ENCODE results near the gene DECR2.

DECR2 gene, protein sequence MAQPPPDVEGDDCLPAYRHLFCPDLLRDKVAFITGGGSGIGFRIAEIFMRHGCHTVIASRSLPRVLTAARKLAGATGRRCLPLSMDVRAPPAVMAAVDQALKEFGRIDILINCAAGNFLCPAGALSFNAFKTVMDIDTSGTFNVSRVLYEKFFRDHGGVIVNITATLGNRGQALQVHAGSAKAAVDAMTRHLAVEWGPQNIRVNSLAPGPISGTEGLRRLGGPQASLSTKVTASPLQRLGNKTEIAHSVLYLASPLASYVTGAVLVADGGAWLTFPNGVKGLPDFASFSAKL

DNA sequence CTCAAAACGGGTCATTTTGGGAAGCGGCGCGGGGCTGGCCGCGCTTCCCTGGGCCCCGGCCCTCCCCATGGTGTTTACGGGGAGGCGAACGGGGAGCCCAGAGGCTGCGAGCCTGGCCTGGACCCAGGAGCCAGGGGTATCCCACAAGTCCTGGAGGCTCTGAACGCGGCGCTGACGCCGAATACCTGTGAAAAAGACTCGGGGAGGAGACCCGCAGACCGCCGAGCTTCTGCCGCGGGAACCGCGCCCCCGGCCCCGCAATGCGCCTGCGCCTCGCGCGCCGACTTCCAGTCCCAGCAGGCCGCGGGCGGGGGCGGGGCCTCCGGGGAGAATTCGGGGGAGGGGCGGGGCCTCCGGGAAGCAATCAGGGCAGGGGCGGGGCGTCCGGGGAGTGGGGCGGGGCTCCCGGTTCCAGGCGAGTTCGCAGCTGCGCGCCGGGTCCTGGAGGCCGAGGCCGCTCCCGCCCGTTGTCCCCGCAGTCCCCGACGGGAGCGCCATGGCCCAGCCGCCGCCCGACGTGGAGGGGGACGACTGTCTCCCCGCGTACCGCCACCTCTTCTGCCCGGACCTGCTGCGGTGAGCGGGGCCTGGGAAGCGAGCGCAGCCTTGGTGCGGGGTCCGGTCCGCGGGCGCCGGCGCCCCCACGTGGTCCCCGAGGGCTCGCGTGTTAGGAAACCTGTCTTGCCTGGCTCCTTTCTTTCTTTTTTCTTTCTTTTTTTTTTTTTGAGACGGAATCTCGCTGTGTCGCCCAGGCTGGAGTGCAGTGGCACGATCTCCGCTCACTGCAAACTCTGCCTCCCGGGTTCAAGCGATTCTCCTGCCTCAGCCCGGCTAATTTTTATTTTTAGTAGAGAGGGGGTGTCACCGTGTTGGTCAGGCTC, at the start of gene DECR2:
Gene DECR2 (plus strand): TSS at position 418 of the 881 bp plus-strand sequence. CDS start 79 bp downstream, at position 497.
- TF ChIP-seq GATA2 (IDR thresholded peaks at IDR 0.05; ENCODE audit: low read depth, low read length) (no peak), GATA3 (IDR thresholded peaks at IDR 0.05; ENCODE audit: low read depth, low read length) (no peak)

DNA sequence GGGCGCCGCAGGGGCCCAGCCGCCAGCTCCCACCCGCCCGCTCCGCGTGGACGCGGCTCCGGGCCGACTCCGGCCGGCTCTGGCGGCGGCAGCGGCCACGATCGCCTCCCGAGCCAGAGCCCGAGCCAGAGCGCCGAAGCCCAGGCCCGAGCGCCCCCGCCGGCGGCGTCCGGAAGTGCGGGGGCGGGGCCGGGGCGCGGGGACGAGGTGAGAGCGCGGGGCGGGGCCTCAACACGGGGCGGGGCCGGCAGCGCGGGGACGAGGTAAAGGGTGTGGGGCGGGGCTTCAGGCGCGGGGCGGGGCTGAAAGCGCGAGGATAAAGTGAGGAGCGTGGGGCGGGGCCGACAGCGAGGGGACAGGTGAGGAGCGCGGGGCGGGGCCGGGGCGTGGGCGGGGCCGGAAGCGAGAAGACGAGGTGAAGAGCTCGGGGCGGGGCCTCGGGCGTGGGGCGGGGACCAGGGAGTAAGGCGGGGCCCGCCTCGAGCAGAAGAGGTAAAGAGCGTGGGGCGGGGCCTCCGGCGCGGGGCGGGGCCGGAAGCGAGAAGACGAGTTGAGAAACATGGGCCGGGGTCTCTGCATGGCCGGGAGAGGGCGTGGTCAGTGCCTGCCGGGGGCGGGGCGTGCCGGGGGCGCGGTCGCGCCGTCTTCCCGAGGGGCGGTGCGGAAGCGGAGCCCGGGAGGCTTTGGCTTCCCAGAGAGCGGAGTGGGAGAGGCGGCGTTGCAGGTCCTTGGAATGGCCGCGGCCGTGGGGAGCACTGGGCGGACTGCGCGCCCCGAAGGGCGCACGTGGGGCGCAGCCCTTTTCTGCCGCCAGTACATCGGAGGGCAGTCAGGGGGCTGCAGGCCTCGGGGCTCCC, 48.9 kb upstream of the DECR2 start, which contains the start of gene AXIN1:
Gene AXIN1 (minus strand): TSS at position 177 of the 857 bp plus-strand sequence. CDS start 5,698 bp downstream, outside the sequence.
- TF ChIP-seq GATA3 (IDR thresholded peaks at IDR 0.05; ENCODE audit: low read depth, low read length) (no peak), GATA2 (IDR thresholded peaks at IDR 0.05; ENCODE audit: low read depth, low read length) (no peak)

DNA sequence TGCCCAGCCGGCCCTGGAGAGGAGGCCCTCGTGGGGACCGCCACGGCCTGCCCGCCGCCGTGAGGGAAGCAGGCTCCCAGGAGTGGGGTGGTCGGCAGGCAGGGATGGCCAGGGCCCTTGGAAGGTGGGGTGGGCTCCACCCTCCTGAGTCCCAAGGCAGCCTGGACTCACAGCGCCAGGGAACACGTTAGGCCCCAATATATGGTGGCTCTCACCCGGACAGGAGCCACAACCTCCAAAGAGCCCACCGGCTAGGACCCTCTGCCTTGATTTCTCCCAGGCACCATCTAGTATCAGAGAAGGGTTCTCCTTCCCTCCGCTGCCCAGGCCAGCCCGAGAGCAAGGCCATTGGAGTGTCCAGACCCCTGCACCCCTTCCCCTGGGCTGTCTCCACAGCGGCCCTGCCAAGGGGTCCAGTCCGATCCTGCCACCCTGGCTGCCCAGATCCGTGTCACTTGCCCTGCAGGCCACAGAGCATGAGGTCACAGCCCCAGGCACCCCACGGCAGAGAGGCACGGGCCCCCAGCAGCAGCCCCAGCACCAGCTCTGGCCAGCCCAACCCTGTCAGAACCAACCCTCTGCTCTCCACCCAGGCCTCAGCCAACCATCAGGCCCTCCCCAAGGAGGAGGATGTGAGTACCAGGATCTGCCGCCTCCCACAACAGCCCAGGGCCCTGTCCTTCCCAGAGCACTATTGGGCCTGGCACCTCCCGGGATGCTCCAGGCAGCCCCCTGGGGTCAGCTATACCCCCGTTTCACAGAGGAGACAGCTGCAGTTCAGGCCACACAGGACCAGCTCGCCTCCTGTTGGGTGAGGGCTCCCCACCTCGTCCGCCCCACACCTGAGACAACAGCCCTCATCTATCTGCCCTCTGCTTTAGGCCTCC, 48.0 kb upstream of the DECR2 start:
- TF ChIP-seq GATA2 (IDR thresholded peaks at IDR 0.05; ENCODE audit: low read depth, low read length) (no peak), GATA3 (IDR thresholded peaks at IDR 0.05; ENCODE audit: low read depth, low read length) (no peak)

DNA sequence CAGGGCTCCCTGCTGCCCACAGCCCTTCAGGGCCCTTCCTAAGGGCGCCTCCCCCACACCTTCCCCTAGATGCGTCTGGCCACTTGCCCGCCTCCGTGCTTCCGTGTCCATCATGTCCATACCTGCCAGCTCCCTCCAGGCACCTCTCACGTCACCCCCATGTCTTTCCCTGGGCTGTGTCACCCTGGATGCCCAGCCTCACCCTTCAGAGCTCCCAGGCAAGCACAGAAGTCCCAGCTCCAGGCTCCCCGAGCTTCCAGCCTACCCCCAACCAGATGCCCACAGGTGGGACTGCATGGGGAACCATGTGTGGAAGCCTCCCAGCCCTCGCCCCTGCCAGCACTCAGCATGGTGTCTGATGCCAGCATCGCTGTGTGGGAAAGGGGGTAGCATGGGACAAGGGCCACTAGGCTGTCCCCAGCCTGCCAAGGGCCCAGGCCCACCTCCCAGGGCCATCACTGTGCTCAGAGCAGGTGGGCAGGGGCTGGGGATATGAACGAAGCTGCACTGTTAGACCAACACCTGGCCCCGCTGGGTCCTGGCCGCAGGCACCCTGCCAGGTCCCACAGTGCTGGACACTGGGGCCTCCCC, 47.3 kb upstream of the DECR2 start:
- TF ChIP-seq GATA3 (IDR thresholded peaks at IDR 0.05; ENCODE audit: low read depth, low read length), result no peak
- TF ChIP-seq GATA2 (IDR thresholded peaks at IDR 0.05; ENCODE audit: low read depth, low read length), result no peak

DNA sequence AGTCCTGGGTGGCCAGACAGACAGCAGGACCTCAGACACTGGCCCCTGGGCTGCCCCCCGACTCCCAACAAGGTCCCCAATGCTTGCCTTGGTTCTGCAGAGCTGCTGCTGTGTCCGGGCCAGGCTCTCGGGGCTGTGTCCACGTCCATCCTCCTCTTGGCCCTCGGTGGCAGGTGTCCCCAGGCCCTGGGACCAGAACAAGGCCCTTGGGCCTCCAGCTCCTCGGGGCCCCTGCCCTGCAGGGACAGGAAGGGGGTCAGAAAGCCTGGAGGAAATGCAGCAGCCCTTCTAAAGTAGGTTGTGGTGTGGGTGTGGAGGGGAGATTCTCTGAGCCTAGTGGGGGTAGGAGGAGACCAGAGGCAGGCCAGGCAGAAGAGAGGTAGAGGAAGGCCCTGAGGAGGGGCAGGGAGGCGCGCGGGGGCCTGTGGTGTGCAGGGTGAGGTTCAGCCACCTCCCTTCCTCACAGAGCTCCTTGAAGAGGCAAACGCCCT, 46.7 kb upstream of the DECR2 start:
- TF ChIP-seq GATA2 (IDR thresholded peaks at IDR 0.05; ENCODE audit: low read depth, low read length) (no peak), GATA3 (IDR thresholded peaks at IDR 0.05; ENCODE audit: low read depth, low read length) (no peak)

DNA sequence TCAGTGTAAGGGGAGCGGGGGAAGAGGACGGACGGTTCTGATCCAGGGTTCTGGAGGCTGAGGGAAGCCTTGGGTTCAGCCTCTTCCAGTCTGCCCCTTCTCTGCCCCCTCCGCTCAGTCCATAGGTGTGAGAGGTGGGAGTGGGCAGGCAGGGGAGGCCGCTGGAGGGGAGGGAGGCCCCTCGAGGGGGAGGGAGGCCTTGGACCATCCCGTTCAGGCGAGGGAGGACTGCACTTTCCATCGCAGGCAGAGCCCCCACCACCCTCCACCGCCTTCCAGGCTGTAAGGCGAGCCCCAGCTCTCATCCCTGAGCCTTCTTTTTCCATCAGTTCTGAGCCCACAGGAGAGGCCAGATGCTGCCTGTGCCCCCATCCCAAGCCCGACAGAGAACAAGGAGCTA, 44.9 kb upstream of the DECR2 start:
- no peak for TF ChIP-seq GATA2 (IDR thresholded peaks at IDR 0.05; ENCODE audit: low read depth, low read length)
- no peak for TF ChIP-seq GATA3 (IDR thresholded peaks at IDR 0.05; ENCODE audit: low read depth, low read length)

DNA sequence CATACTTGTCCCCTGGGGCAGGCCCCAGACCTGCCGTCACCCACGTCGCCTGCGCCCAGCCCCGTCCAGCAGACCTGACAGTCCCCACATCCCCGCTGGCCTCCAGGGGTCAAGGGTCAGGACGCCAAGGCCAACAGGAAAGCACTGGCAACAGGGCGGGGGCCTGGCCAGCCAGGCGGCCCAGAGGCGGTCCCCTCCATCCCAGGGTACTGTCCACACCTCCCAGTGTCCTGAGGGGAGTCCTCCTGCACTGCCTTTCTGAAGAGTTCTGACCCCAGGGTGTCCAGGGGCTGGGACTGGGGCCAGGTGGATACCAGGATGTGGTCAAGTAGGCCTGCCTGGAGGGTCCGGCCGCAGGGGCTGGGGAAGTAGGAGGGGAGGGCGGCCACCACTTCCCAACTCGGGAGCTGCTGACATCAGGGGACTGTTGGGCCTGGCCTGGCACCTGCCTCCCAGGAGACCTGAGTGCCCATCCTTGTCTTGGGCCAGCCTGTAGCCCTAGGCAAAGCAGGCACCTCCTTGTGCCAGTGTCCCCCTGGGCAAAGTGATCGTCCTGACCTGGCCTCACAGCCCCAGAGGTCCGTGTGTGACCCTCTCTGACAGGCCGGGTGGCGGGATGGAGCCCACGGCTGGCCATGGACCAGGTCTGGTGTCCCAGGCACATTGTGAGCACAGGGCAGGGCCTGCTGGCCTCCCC, 42.5 kb upstream of the DECR2 start:
- no peak for TF ChIP-seq GATA3 (IDR thresholded peaks at IDR 0.05; ENCODE audit: low read depth, low read length)
- TF ChIP-seq GATA2 (IDR thresholded peaks at IDR 0.05; ENCODE audit: low read depth, low read length), result no peak

DNA sequence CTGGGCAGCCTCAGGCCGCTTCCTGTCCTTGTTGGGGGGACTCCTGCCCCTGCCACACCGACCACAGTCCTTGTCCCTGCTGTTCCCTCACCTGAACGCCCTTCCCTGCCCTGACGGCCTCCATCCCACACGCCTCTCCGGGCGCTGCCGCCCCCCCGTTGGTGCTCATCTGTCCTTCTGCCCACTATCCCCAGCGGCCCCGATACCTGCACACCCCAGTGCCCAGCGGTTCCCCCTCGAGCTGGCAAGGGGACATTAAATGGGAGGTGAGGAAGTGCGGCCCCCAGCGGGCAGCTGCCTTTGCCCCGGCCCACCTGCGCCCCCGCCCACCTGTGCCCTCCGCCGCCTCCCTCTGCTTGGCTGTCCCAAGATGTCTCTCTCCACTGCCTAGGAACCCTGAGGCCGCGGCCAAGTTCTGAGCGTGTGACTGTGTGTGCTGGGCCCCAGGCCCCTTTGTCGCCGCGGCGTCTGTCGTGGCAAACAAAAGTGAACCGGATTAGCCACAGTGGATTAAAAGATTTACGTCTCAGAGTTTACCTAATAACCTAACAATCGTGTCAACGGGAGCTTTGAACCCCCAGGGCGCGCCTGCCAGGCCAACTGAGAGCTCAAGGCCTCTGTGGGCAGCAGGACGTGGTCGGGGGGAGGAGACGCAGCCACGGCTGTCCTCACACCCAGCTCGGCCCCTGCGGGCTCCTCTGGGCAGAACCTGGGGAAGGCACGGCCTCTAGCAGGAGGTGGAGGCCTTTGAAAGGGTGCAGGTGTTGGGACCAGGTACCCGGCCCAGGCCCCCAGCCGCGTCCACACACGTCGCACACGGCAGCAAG, 41.6 kb upstream of the DECR2 start:
- TF ChIP-seq GATA3 (IDR thresholded peaks at IDR 0.05; ENCODE audit: low read depth, low read length) (no peak), GATA2 (IDR thresholded peaks at IDR 0.05; ENCODE audit: low read depth, low read length) (no peak)

DNA sequence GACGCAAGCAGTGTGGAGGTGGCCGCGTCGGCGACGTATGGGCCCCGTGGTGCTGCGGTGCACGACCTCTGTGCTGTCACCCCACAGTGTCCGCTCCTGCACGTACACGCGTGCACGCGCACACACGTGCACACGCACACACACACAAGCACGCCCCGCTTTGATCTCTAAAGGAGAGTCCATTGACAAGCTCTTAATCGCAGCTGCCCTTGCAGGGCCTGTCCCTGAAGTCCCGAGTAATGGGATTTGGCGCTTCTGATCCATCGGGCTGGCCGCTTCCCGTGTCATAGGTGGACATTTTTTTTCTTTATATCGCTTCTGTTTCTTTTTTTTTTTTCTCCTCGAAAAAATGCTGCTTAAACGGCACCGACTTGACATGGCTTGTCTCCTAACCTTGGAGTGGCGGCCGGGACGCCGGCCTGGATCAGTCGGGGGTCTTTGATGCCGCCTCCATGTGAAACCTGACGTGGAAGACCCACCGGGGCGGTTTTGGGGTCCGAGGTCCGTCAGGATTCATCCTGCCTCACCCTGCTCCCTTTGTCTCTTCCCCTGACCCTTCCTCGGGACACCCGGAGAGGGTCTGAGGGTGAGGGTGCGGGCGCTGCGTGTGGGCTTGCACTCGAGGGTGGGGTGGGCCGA, 40.9 kb upstream of the DECR2 start:
- TF ChIP-seq GATA2 (IDR thresholded peaks at IDR 0.05; ENCODE audit: low read depth, low read length) (no peak), GATA3 (IDR thresholded peaks at IDR 0.05; ENCODE audit: low read depth, low read length) (no peak)

DNA sequence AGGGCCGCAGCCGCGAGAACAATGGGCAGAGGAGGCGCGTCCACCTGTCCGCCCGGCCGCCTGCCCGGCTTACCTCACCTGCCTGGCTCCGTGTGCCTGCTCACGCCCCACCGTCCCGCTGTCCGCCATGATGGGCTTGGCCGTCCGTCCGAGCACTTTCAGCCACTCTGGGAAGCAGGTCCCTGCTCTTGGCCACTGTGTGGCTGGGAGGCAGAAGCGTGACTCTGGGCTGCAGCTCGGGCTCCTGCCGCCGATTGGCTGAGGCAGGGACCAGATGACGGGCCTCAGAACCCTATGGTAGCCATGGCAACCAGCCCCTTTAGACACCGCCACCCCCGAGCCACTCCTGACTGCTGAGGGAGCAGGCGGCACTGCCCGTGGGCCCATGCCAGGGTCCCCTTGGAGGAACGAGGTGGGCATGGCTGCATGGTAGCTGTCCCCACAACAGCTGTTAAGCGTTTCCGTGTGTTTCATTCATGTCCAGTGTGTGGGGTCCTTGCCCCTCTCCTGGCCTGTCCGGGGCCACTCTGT, 40.3 kb upstream of the DECR2 start:
- TF ChIP-seq GATA3 (IDR thresholded peaks at IDR 0.05; ENCODE audit: low read depth, low read length), result no peak
- TF ChIP-seq GATA2 (IDR thresholded peaks at IDR 0.05; ENCODE audit: low read depth, low read length), result no peak

Data from SH-SY5Y (cell line).